ENCODE data around the gene IFT57.
"Not testable (repeated sequence)": the region's sequence is repeated elsewhere in the genome, so short reads cannot be mapped to it uniquely, and the experiment has no call there.

The IFT57 gene

GRCh38 chr3:108158251-108158650 lies 64.0 kb downstream of the IFT57 start:
- no peak for DNase-seq

DNA sequence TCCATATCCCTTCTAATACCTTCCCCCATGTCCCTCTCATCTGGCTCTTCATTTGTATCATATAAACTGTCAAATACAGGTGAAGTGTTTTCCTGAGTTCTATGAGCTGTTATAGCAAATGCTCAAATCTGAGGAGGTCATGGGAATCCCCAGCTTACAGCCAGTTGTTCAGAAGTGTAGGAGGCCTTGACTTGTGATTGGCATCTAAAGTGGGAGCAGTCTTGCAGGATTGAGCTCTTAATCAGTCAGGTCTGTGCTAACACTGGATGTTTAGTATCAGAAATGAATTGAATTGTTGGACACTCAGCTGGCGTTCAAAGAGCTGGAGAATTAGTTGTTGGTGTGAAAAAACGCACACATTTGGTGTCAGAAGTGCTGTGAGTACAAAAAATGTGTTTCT lies 65.0 kb downstream of the IFT57 start:
- no peak for DNase-seq

- DNase-seq: no peak
Measured at GRCh38 chr3:108156312-108156853, 65.8 kb downstream of the IFT57 start.

GRCh38 chr3:108155642-108156041 lies 66.6 kb downstream of the IFT57 start:
- not testable (repeated sequence) for DNase-seq

DNA sequence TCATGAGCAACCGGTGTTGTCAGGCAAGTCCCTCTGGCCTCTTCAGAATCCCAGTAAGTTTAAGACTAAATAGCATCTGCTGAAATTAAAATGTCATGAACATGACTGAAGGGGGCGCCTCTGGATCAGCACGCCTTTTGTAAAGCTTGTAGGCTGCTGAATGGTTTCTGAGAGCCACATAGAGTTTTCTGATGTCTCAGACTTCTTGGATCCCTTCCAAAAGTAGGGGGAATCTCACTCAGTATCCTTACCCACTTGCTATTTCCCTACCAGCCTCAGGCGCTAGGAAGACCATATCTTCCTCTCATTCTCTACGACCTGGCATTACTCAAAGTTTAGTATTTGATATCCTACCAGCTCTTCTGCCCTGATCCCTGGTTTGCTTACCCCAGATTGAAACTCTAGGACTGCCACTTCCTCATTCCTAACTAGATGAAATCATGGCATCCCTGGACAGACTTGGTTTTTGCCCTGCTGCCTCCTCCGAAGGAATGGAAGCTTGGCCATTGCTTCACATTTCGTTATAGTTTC lies 68.7 kb downstream of the IFT57 start:
- DNase-seq: peak; percentile 73

GRCh38 chr3:108152274-108152673 lies 70.0 kb downstream of the IFT57 start:
- DNase-seq: no peak

DNA sequence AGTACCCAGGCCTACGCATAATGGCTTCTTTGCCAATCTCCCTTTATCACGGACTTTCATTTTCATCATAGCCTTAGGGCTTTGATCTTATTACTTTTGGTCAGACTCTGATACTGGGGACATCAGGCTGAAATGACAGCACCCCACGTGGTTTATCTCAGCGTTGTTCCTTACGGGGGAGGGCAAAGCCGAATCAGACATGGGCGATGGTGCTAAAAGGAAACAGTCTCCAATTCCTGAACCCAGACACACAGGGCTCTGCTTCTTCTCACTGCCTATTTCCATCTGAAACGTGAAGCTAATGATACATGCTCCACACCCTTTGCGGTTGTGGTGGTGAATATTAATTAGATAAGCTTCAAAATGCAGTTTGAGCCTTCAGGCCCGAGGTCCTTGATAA lies 72.0 kb downstream of the IFT57 start:
- no peak for DNase-seq

DNA sequence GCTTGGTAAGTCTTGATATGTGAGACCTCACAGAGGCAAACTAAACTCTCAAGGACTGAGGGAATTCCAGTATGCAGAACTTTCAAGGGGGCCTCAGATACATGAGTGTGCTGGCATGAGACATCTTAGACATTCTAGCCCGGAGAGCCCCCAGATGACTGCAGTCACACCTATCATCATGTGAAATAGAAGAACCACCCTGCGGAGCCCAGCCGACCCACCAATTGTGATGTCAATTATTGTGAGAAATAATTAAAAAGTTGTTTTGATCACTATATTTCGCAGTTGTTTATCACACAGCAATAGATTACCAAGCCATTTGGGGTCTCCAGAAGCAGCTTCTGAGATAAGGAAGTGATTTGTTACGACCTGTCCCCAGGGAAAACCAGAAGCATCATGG lies 76.1 kb downstream of the IFT57 start:
- no peak for DNase-seq

DNA sequence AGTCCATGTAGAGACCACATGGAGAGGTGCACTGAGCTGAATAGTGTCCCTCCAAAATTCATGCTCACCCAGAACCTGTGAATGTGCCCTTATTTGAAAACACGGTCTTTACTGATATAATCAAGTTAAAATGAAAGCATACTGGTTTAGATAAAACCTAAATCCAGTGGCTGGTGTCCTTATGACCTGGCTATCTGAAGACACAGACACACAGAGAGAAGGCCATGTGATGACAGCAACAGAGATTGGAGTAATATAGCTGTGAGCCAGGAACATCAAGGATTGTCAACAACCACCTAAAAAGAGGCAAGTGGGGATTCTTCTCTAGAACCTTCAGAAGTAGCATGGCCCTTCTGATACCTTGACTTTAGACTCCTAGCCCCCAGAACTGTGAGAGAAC lies 76.6 kb downstream of the IFT57 start:
- no peak for DNase-seq

- DNase-seq: no peak
Measured at GRCh38 chr3:108137460-108137814, 84.8 kb downstream of the IFT57 start.

DNA sequence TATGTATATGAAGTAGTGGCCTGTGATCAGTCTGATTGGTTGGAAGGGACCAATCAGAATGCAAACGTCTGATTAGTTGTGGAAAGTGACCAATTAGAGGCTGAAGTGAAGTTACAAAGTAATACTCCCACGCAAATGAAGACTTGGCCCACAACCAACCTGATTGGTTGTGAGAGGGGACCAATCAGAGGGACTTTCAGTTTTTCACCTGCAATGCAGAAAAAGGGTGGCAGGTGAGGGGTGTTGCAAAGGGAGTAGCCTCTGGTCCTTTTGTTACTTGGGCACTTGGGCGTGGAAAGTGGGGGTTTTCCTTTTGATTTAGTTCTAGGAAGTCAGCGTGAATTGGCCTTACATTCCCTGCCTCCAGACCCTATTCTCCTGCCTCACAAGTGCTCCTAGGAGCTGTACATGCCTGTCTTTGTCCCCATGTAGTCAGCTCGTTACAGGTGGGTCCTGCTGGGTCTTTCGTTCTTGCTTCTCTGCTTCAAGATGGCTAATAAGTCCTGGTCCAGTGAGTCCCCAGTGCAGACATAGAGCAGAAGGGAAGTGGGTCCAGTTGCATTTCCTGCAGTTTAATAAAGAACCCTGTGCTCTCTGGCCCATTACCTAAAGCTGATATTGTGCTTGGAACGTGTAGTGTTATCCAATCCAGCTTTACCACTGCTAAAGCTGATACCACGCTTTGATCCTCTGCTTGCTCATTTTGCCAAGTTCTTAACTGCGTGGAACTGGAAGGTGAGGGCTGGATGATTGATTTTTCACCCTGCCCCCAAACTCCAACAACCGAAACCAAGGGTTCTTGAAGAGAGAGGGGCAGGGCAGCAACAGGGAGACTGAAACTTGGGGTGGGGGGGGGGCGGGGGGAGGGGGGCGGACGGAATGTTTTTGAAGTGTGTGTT lies 85.4 kb downstream of the IFT57 start:
- DNase-seq: no peak

GRCh38 chr3:108134555-108134880 lies 87.7 kb downstream of the IFT57 start:
- DNase-seq: no peak

- DNase-seq: no peak
Measured at GRCh38 chr3:108133858-108134554, 88.2 kb downstream of the IFT57 start.

DNA sequence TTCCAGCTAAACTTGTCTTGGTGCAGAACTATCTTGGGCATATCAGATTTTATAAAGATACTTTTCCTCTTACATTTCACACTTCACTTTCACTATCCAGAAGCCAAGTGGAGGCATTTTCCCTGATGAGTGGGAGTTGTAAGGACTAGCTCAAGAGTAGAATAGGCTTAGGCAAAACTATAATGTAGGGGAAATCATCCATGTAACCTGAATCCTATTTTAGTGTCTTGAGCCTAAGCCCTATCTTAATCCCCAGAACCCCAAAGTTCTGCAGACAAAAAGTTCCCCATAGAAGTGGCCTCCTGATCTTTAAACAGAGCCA lies 89.2 kb downstream of the IFT57 start:
- no peak for DNase-seq

- DNase-seq: no peak
Measured at GRCh38 chr3:108131475-108132134, 90.6 kb downstream of the IFT57 start.

DNA sequence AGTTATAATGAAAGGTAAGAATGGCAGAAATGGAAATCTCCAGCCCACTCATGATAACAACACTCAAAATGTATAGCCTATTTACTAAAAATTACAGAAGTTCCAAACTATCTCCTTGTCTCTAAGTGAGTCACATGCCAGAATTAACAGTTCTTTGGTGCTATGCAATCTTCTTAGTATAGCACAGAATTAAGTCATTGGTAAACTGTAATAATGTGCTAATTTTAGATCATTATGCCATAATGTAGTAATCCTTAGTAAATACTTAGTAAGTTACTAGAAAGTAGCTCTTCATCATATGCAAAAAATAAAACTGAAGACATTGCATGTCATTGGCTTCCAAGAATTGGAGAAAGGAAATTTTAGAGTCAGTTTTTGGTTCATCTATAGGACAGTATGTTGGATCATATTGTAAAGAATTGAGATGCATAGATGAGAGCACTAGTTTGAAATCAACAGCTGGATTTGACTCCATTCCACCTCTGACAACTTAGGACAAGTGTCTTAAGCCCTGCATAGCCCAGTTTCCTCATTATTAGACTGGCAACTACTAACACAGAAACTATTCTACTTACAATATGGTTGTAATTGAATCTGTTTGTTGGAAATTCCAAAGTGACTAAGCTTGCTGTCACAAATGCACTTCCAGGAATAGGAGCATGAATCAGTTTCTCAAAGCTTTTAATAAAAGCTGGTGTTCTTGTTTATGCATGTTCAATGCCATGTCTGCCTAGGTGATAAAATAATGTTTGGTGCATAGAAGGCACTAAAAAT lies 91.3 kb downstream of the IFT57 start:
- DNase-seq: peak; percentile 88

DNA sequence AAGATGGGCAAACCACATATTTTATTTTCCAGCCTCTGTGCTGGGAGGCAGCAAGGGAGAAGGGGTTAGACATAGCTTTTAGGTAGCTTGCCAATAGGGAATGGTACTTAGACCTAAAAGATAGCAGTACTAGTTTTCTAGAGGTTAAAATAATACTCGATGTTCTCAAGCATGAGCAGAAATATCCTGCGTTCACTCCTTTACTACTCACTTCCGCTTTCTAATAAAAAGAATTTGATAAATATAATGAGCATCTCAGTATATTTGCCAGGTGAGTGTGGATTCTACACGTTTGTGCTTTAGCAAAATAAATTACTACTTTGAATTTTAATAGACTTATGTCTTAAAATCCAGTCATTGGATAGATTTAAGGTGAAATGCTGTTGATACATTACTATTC lies 92.0 kb downstream of the IFT57 start:
- DNase-seq: no peak

DNA sequence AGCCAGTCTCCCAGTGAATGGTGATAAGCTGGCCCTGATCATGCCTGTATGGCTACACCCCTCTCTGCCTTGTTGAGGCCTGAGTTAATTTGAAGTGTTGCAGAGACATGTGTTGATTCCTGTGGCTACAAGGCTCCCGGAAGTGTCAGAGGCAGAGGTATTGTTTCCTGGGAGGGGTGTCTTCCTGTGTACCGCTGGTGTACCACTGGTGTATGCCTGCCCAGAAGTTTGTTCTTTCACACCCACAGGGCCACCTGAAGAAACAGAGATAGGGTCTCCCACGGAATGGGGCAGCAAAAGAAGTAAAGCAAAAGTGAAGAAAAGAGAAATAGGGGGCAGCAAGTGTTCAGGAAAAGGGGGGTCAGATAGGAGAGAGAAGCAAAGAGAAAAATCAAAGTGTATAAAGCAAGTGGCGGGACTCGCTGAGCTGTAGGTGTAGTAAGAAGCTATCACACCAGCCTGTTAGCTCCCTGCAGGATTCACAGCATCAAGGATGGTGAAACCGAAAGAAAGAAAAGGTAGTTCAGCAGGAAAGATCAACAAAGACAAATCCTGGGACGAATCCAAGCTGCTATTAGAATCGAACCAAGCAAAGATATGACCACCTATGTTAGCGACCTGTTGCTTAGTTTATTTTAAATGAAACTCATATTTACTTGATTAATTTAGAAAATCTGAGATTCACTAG lies 94.8 kb downstream of the IFT57 start:
- no peak for DNase-seq

GRCh38 chr3:108126348-108126747 lies 95.9 kb downstream of the IFT57 start:
- no peak for DNase-seq

- DNase-seq: no peak
Measured at GRCh38 chr3:108125550-108126071, 96.6 kb downstream of the IFT57 start.

DNA sequence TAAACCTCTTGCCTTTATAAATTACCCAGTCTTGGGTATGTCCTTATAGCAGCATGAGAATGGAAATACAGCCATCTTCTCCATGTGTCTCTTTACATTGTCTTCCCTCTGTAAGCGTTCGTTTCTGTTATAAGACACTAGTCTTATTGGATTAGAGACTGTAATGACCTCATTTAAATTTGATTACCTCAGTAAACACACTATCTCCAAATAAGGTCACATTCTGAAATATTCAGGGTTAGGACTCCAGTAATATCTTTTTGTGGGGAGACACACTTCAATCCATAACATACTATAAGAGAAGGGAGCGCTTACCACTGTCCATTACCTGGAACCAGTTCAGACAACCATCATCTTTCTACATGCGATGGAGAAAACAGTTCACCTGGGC lies 97.1 kb downstream of the IFT57 start:
- DNase-seq: no peak

All from fibroblast of skin of abdomen (primary cell).